GM03348 (cell line): ENCODE data around the gene DDX17.

Experiments used
- DNase-seq: peaks from one replicate; pipeline ENCODE4 v3.0.0; 2012; ENCODE audit warnings: low spot score

The DDX17 gene

GRCh38 chr22:38506118-38506962, at the start of gene DDX17:
Gene DDX17 (minus strand): TSS chr22:38506311.
- DNase-seq, result peak; percentile 94

- peak; percentile 81 for DNase-seq
Observed at GRCh38 chr22:38554281-38554680, 48.2 kb upstream of the DDX17 start.

DNA sequence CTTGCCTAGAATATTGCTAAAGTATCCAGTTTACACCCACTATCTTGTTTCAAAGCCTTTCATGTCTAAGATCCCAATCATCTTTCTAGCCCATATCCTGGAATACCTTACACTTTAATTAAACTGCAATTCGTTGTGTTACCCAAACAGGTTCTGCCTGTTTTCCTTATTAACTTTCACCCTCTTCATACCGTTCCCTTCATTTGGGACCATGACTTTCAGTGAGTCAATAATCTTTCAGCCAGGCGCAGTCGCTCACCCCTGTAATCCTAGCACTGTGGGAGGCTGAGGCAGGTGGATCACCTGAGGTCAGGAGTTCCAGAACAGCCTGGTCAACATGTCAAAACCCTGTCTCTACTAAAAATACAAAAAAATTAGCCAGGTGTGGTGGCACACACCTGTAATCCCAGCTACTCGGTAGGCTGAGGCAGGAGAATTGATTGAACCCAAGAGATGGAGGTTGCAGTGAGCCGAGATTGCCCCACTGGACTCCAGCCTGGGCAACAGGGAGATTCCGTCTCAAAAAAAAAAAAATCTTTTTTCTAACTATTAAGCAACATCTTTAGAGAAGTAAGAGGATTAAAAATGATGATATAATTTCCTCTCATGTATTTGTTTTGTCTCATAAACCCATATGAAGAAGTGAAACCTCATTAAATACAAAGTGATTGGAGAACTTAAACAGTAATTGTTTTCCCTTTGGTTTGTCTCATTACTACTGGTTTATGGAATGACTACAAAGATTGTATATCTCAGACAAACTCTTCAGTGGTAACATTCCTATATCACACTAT, 43.2 kb upstream of the DDX17 start:
- no peak for DNase-seq

DNA sequence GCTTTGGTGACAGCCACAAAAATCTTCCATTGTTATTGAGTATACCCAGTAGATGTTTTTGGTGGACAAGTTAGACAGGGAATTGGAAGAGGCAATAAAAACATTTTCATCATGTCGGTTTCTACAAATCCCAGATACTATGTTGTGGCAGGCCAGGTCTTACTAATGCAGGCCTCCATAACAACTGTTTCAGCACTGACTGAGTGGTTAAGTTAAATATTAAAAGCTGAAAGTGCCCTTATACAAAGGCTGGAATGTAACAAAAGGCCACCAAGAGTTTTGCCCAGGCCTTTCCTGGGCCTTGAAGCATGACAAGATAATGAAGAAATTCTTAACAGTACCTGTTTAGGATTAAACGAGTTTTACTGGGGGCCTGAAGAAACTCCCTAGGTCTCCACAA, 34.6 kb upstream of the DDX17 start:
- DNase-seq, result no peak

GRCh38 chr22:38531251-38531938, 25.3 kb upstream of the DDX17 start:
- no peak for DNase-seq

- no peak for DNase-seq
Observed at GRCh38 chr22:38524429-38524828, 18.3 kb upstream of the DDX17 start.

DNA sequence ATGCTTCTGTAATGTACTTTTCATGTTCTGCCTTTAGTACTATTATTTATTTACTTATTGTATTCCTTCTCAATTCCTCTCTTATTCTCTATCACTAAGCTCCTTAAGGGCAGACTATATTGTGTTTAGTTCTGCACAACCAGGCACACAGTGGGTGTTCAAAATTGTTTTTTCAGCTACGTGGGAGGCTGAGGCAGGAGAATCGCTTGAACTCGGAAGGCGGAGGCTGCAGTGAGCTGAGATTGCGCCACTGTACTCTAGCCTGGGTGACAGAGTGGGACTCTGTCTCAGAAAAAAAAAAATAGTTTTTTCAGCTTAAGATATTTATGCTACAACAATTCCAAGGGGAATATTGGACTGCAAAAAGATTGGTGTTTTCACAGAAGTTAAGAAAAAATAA, 17.4 kb upstream of the DDX17 start:
- no peak for DNase-seq

DNA sequence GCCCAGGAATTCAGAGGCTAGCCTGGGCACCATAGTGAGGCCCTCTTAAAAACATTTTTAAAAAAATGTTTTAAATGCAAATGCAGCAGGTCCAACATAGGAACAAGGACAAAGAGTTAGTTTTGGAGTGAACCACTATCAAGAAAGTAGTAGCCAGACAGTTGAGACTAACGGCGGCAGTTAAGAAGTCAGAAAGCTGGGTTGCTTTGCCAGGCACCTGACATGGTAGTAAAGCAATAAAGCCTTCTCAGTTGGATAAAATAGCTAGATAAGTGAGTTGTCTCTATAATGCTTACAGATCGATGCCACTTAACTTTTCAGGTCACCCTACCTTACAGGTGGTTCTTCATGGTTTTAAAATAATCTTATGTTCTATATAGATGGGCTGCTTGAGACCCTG, 16.9 kb upstream of the DDX17 start:
- DNase-seq, result no peak

GRCh38 chr22:38519453-38520250, 13.5 kb upstream of the DDX17 start:
- DNase-seq, result no peak

- no peak for DNase-seq
Observed at GRCh38 chr22:38518620-38519019, 12.5 kb upstream of the DDX17 start.

DNA sequence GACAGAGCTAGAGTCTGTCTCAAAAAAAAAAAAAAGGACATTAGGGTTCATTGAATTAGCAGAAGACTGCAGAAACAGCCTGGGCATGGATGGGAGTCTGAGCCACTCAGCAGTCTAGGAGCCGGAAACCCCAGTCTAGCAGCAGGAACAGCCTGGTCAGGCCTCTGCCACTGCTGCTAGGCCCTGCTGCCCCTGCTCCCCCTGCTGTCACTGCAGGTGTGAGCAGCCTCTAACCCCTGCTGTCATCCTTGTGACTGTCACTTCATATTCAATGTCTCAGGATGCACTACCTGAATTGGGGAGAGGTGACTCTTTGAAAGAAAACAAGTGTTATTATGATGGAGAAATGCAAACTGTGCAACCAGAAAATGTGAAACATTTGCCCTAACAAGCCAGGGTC, 7.0 kb upstream of the DDX17 start:
- no peak for DNase-seq

- no peak for DNase-seq
Observed at GRCh38 chr22:38510416-38510970, 4.4 kb upstream of the DDX17 start.

DNA sequence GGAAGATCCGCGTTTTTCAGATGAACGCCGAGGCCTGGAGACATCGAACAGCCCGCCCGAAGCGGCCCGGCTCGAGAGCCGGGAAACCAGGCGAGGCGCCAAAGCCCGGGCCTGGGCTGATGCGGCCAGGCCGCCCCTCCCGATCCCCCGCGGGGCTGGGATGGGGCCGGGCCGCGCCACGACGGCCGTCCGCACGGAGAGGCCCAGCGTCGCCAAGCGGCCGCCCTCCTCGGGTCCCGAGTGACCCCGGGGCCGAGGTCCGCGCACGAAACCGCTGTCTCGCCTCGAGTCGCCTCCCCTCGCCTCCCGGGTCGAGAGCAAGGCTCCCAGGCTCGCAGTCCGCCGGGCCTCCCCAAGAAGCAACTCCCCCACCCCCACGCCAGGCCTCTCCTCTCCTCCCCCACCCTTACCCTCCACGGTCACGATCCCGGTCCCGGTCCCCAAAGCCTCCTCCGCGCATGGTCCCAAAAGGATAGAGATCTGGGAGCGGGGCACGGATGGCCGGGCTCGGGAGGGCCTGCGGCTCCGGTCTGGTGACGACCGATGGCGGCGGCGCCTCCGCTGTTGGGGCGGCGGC, 482 bp downstream of the DDX17 start:
- DNase-seq, result peak; percentile 92

- peak; percentile 36 for DNase-seq
Observed at GRCh38 chr22:38504731-38505540, 1.2 kb downstream of the DDX17 start.

DNA sequence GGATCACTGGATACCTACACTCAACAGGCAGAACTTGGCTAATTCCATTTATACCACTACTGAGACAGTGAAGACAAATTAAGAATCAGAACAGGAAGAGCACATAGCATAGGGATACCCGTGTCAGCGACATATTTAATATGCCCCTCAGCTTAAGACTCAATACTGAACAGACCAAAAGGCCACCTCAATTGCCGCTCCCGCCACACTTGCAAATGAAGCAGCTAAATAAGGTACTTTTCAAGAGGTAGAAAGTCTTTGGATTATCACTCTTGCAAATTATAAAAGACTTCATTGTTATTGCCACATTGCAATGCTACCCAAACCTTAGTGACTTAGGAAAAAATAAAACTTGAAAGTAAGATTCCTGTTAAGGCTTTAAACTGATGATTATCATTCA, 3.1 kb downstream of the DDX17 start:
- DNase-seq, result no peak

GRCh38 chr22:38501797-38502672, 4.1 kb downstream of the DDX17 start:
- DNase-seq, result no peak

- no peak for DNase-seq
Observed at GRCh38 chr22:38497869-38498268, 8.2 kb downstream of the DDX17 start.

DNA sequence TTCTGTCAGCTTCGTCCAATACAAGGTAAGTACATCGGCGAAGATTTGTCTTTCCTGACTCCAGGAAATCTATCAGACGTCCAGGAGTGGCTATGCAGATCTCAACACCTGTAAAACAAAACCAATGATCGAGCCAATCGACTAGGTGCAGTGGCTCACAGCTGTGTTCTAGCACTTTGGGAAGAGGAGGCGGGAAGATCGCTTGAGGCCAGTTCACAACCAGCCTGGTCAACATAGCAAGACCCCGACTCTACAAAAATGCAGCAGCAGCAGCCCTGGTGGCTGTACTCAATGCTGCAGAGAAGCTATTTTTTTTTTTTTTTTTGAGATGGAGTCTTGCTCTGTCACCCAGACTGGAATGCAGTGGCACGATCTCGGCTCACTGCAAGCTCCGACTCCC, 11.2 kb downstream of the DDX17 start:
- DNase-seq, result no peak

GRCh38 chr22:38494498-38494897, 11.6 kb downstream of the DDX17 start:
- peak; percentile 31 for DNase-seq
